Body of pancreas (tissue), 4 donors: ENCODE results near the gene SLC34A3. TPM values are rescaled to one million over a fixed set of nuclear protein-coding genes. Genes with fewer than 3 reads are reported as not detected.

Experiments
- ATAC-seq: fragments of 150-250 bp; one replicate; pipeline ENCODE4 v1.9.1; 2016
- DNase-seq, 4 donors: peaks; one replicate each; pipeline ENCODE4 v3.0.0-alpha.2; 2019
- H3K27ac ChIP-seq, 4 donors: fragments of 200-600 bp; sonication (generic); 1 replicate in 3 of 4; 2 replicates in 1 of 4; pipeline versions ENCODE4 v1.5.1 to v1.6.1; 2016 to 2019; ENCODE audit warnings: mild to moderate bottlenecking in 1 of 4, mixed read lengths in 1 of 4, moderate library complexity in 1 of 4
- H3K27me3 ChIP-seq, 2 donors: fragments of 200-600 bp; sonication (generic); one replicate each; pipeline ENCODE4 v1.6.0; 2016; ENCODE audit warnings: mild to moderate bottlenecking in 1 of 2
- H3K36me3 ChIP-seq, 2 donors: fragments of 200-600 bp; sonication (generic); replicated peaks in 1 of 2; 2 replicates each; pipeline ENCODE4 v1.5.1; 2016; ENCODE audit warnings: low read depth in 2 of 2; ENCODE audit not compliant: insufficient read depth in 1 of 2
- H3K4me1 ChIP-seq: fragments of 200-600 bp; sonication (generic); one replicate; pipeline ENCODE4 v1.6.0; 2016
- H3K4me3 ChIP-seq, 2 donors: fragments of 200-600 bp; sonication (generic); 1 replicate in 1 of 2; 2 replicates in 1 of 2; pipeline ENCODE4 v1.5.1; 2016 to 2019
- H3K9me3 ChIP-seq, 3 donors: fragments of 200-600 bp; sonication (generic); 1 replicate in 2 of 3; 2 replicates in 1 of 3; pipeline ENCODE4 v1.5.1; 2016
- CTCF ChIP-seq, 7 experiments: fragments of 450-650 bp in 4 of 7; fragments of 200-600 bp in 3 of 7; sonication (generic) in 3 of 7; IDR thresholded peaks; one replicate each; pipeline ENCODE4 v1.5.1; 2016 to 2019; ENCODE audit warnings: antibody characterized with exemption in 7 of 7
- POLR2A ChIP-seq, 3 donors: fragments of 450-650 bp; IDR thresholded peaks; one replicate each; pipeline ENCODE4 v1.6.1; 2016; ENCODE audit warnings: antibody characterized with exemption in 3 of 3, mild to moderate bottlenecking in 2 of 3
- WGBS, 2 donors: methylation state at CpG; one replicate each; pipeline ENCODE4 v1.1.5; 2017; 5-methylcytosine and 5-hydroxymethylcytosine counted together
- intact Hi-C: fragments of 100-400 bp; cut with DNase I; formaldehyde crosslinking; loops from one replicate; pipeline ENCODE4 v1.15.1; 2023
- total RNA-seq, 2 donors: library from RNA; depleted of rRNA; stranded (reverse); fragments of >200 nt; gene quantifications; one replicate each; pipeline ENCODE4 v1.1.0, GENCODE V29; 2016

SLC34A3 gene
- total RNA-seq, 2 donors from 2014 or later: 0.33 TPM; not detected in 1

GRCh38 chr9:137198902-137199283 lies 31.8 kb upstream of the SLC34A3 start:
- peak in 1 of 3 donors; percentile 25 for TF ChIP-seq POLR2A (IDR thresholded peaks at IDR 0.05)
- TF ChIP-seq CTCF (IDR thresholded peaks at IDR 0.05): no peak
- DNase-seq (peak; percentile 70 to 86 (median 79)), ATAC-seq (no peak)
- intact Hi-C loops: no loop called here
- 7 to 24% methylated on average over 7 to 11 of the region's 11 CpGs for WGBS, 2 donors
- Histone ChIP-seq H3K4me1 (peaks cover 87% of the 10 kb centered on the region), H3K27ac (peak overlapping the region; percentile 92 to 99 (median 92)), H3K36me3 (no peaks in the 10 kb centered on the region), H3K27me3 (no peaks in the 10 kb centered on the region), H3K9me3 (no peaks in the 10 kb centered on the region), H3K4me3 (peak overlapping the region; percentile 32 to 40)

DNA sequence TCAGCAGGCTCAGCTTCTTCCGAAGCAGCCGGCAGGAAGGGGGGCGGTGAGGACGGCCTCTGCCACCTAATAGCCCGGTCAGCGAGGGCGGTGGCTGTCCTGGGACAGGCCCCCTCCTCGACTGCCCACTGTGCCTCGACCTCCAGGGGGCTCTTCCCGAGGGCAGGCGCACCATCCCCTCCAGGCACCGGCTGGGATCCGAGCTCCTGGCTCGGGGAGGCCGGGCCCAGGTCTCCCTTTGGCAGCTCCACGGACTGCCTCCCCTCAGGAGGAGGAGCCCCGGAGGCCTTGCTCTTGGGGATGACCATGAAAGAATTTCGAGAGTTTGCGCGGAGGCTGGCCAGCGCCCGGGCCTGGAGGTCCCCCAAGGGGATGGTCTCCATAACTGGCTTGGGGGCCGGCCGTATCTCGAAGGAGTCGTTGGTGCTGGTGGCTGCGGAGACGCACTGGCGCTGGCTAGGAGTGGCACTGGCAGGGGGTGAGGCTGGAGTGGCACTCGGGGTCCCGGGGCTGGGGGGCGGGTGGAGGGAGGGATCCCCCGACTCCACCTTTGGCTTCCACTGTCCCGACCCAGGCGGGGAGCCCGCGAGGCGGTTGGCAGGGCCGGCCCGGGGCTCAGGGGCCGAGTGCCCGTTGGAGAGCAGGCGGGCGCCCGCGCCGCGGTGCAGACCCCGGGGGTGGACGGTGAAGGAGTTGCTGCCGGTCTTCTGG lies 31.1 kb upstream of the SLC34A3 start:
- Histone ChIP-seq H3K9me3 (no peaks in the 10 kb centered on the region), H3K36me3 (no peaks in the 10 kb centered on the region), H3K27me3 (no peaks in the 10 kb centered on the region), H3K27ac (peak overlapping the region; percentile 92 to 99 (median 92)), H3K4me3 (peak overlapping the region; percentile 32 to 40), H3K4me1 (peaks cover 87% of the 10 kb centered on the region)
- WGBS, 2 donors: 1 to 3% methylated on average over 12 to 38 of the region's 51 CpGs
- DNase-seq: peak in 1 of 4 donors; percentile 30
- ATAC-seq: no peak
- TF ChIP-seq CTCF (IDR thresholded peaks at IDR 0.05) (no peak), POLR2A (IDR thresholded peaks at IDR 0.05) (no peak)
- intact Hi-C loops: no loop called here

- Histone ChIP-seq H3K27me3 (no peaks in the 10 kb centered on the region), H3K36me3 (no peaks in the 10 kb centered on the region), H3K27ac (peak within 1 kb of the TSS; percentile 92 to 99 (median 92)), H3K4me3 (peak within 1 kb of the TSS; percentile 32 to 40), H3K4me1 (peaks cover 80% of the 10 kb centered on the region), H3K9me3 (no peaks in the 10 kb centered on the region)
- TF ChIP-seq POLR2A (IDR thresholded peaks at IDR 0.05) (peak; percentile 75 to 96 (median 77)), CTCF (IDR thresholded peaks at IDR 0.05) (peak in 1 of 7 experiments; percentile 5)
- peak; percentile 99 to 100 (median 100) for DNase-seq
- intact Hi-C loops: no loop called here
- peak; percentile 87 for ATAC-seq
- WGBS, 2 donors: 0 to 1% methylated on average over 5 to 70 of the region's 118 CpGs
These were observed 30.1 kb upstream of the SLC34A3 start, which contains the start of gene TPRN for GRCh38 chr9:137200311-137201204. TPRN (minus strand) TSS chr9:137200741; CDS start chr9:137200711, 30 bp downstream.

GRCh38 chr9:137201205-137201868 lies 29.4 kb upstream of the SLC34A3 start:
- Histone ChIP-seq H3K36me3 (no peaks in the 10 kb centered on the region), H3K9me3 (no peaks in the 10 kb centered on the region), H3K4me3 (peak overlapping the region in 1 of 2 donors; percentile 18), H3K4me1 (peaks cover 80% of the 10 kb centered on the region), H3K27me3 (no peaks in the 10 kb centered on the region), H3K27ac (peak overlapping the region; percentile 70 to 89 (median 81))
- TF ChIP-seq CTCF (IDR thresholded peaks at IDR 0.05) (no peak), POLR2A (IDR thresholded peaks at IDR 0.05) (no peak)
- ATAC-seq (no peak), DNase-seq (no peak)
- 12 to 26% methylated on average over 10 to 23 of the region's 23 CpGs for WGBS, 2 donors
- intact Hi-C loops: no loop called here
